GM12878 (cell line): ENCODE results near the gene HBA2. TPM values are rescaled to one million over a fixed set of nuclear protein-coding genes. Genes with fewer than 3 reads are reported as not detected.

Experiments
- ATAC-seq: fragments of 200-7000 bp; cut with Tn5 transposase; 3 replicates; pipeline ENCODE4 v1.9.1; 2020; ENCODE audit warnings: mild to moderate bottlenecking, moderate library complexity
- BruUV-seq: library from RNA; stranded (reverse); fragments of 400-500 nt; replicated peaks from 2 replicates; lab custom pipeline; 2021; lab: Mats Ljungman, UMichigan
- CTCF ChIA-PET: fragments of 300-600 bp; sonication (Branson Sonifier 250); formaldehyde crosslinking; extraction: SDS; loops from one replicate; lab custom pipeline; 2021; ENCODE audit warnings: inconsistent platforms; lab: Yijun Ruan, JAX
- POLR2A ChIA-PET: fragments of 350-600 bp; formaldehyde crosslinking; extraction: SDS; loops from one replicate; lab custom pipeline; 2021; ENCODE audit warnings: inconsistent platforms; lab: Charles Lee
- RAD21 ChIA-PET: fragments of 300-600 bp; sonication (Branson Sonifier 250); formaldehyde crosslinking; loops from one replicate; lab custom pipeline; 2023; ENCODE audit warnings: antibody characterized with exemption; ENCODE audit not compliant: unreplicated experiment; lab: Charles Lee
- SMC1A ChIA-PET: fragments of 300-600 bp; sonication (Branson Sonifier 250); formaldehyde crosslinking; loops from one replicate; lab custom pipeline; 2023; ENCODE audit not compliant: unreplicated experiment, uncharacterized antibody; lab: Charles Lee
- DNase-seq: peaks from one replicate; pipeline ENCODE4 v3.0.0-alpha.2; 2011; ENCODE audit warnings: low read depth, low spot score
- FAIRE-seq: peaks from 3 replicates; lab custom pipeline; 2011; peaks lifted over from hg19 to GRCh38; lab: Jason Lieb, UNC
- H2AFZ ChIP-seq: 2 replicates; pipeline ENCODE4 v1.6.0; 2011; ENCODE audit warnings: low read depth, low read length, control low read depth; ENCODE audit not compliant: control insufficient read depth
- H3K27ac ChIP-seq: 2 replicates; pipeline ENCODE4 v1.5.1; 2011; ENCODE audit warnings: control low read depth; ENCODE audit not compliant: control insufficient read depth, insufficient read depth
- H3K27me3 ChIP-seq, 2 experiments: replicated peaks in 1 of 2; 2 replicates each; pipeline versions ENCODE4 v1.6.0 to v1.6.1; 2011; ENCODE audit warnings: low read length in 1 of 2; ENCODE audit not compliant: control insufficient read depth in 2 of 2, insufficient read depth in 2 of 2
- H3K36me3 ChIP-seq, 2 experiments: 2 replicates each; pipeline ENCODE4 v1.5.1; 2011; ENCODE audit warnings: low read length in 1 of 2; ENCODE audit not compliant: control insufficient read depth in 2 of 2, insufficient read depth in 2 of 2
- H3K4me1 ChIP-seq: 2 replicates; pipeline ENCODE4 v1.6.1; 2011; ENCODE audit warnings: mild to moderate bottlenecking, low read length, moderate library complexity, mixed read lengths; ENCODE audit not compliant: control insufficient read depth, insufficient read depth
- H3K4me2 ChIP-seq: 2 replicates; pipeline ENCODE4 v1.6.0; 2011; ENCODE audit warnings: control low read depth; ENCODE audit not compliant: control insufficient read depth, insufficient read depth
- H3K4me3 ChIP-seq: fragments of 200-600 bp; sonication (generic); 2 replicates; pipeline ENCODE4 v1.5.1; 2016
- H3K79me2 ChIP-seq: 2 replicates; pipeline ENCODE4 v1.6.0; 2011; ENCODE audit warnings: low read length; ENCODE audit not compliant: control insufficient read depth, insufficient read depth
- H3K9ac ChIP-seq: 2 replicates; pipeline ENCODE4 v1.8.0; 2011; ENCODE audit warnings: low read length, control low read depth, mixed read lengths; ENCODE audit not compliant: control insufficient read depth, insufficient read depth
- H3K9me3 ChIP-seq: replicated peaks from 3 replicates; pipeline ENCODE4 v1.5.1; 2011; ENCODE audit warnings: mild to moderate bottlenecking, low read length; ENCODE audit not compliant: control insufficient read depth, insufficient read depth
- H4K20me1 ChIP-seq: 2 replicates; pipeline ENCODE4 v1.6.0; 2011; ENCODE audit not compliant: control insufficient read depth, insufficient read depth
- ASH2L ChIP-seq: fragments of 300-600, 200-600 bp; sonication (generic); IDR thresholded peaks from 2 replicates; pipeline ENCODE4 v1.6.1; 2017; ENCODE audit warnings: low read depth, mild to moderate bottlenecking, borderline replicate concordance
- ELK1 ChIP-seq: IDR thresholded peaks from 2 replicates; pipeline ENCODE4 v1.6.1; 2012; ENCODE audit warnings: low read depth, low read length, improper control_type of control experiment
- FOS ChIP-seq: IDR thresholded peaks from 3 replicates; pipeline ENCODE4 v1.6.1; 2011; ENCODE audit warnings: borderline replicate concordance; ENCODE audit not compliant: insufficient read length; ENCODE audit errors: extremely low read depth
- FOXK2 ChIP-seq: fragments of 450-650 bp; IDR thresholded peaks from 2 replicates; pipeline ENCODE4 v1.6.1; 2017; ENCODE audit warnings: mild to moderate bottlenecking, moderate library complexity
- NR2F1 ChIP-seq: fragments of 450-650 bp; conservative IDR thresholded peaks from 2 replicates; pipeline ENCODE4 v1.6.1; 2017; ENCODE audit warnings: mild to moderate bottlenecking
- POU2F2 ChIP-seq: IDR thresholded peaks from 3 replicates; pipeline ENCODE4 v1.6.1; 2011; ENCODE audit warnings: low read depth, mild to moderate bottlenecking, low read length, borderline replicate concordance
- TCF12 ChIP-seq: IDR thresholded peaks from 2 replicates; pipeline ENCODE4 v1.6.1; 2011; ENCODE audit warnings: low read depth, mild to moderate bottlenecking, low read length
- WGBS: methylation state at CpG from one replicate; pipeline ENCODE4 v1.1.6; 2016; ENCODE audit warnings: low lambda C conversion rate; ENCODE audit not compliant: insufficient replicate concordance, insufficient coverage; ENCODE audit errors: missing lambda C conversion rate; 5-methylcytosine and 5-hydroxymethylcytosine counted together
- in situ Hi-C: fragments of 300-500 bp; cut with MboI; formaldehyde crosslinking; loops from 9 replicates; pipeline ENCODE4 v1.14.3; 2018; ENCODE audit warnings: mixed read lengths
- intact Hi-C: fragments of 100-400 bp; cut with micrococcal nuclease; formaldehyde crosslinking; loops from one replicate; pipeline ENCODE4 v1.14.2; 2022; ENCODE audit not compliant: unreplicated experiment
- polyA plus RNA-seq, 11 experiments: library from polyadenylated mRNA; depleted of rRNA in 4 of 11; unstranded in 6 of 11; stranded (reverse) in 5 of 11; fragments of >200 nt; fragmentation: Nextera tagmentation in 4 of 11; fragmentation: Illumina TruSeq in 1 of 11; extraction: Ambion mirVana in 4 of 11; extraction: Trizol in 1 of 11; gene quantifications; 1 replicate in 1 of 11; 2 replicates in 10 of 11; pipeline versions ENCODE4 v1.2.1 to v1.2.3, GENCODE V29; 2011 to 2016; ENCODE audit warnings: inconsistent platforms in 2 of 11, missing spikeins in 2 of 11, low read depth in 1 of 11
- total RNA-seq, 4 experiments: library from RNA; depleted of rRNA in 3 of 4; stranded (reverse); fragments of >200 nt in 3 of 4; fragmentation: Illumina TruSeq in 1 of 4; extraction: Trizol in 1 of 4; gene quantifications; 2 replicates each; pipeline versions ENCODE4 v1.2.1 to v1.2.3, GENCODE V29; 2013 to 2021
- TF ChIP-seq, protein P1 (sequence below): fragments of 450-650 bp; IDR thresholded peaks from 2 replicates; pipeline ENCODE4 v1.6.1; 2016; ENCODE audit warnings: mild to moderate bottlenecking, moderate library complexity, borderline replicate concordance

Gene HBA2
- total and polyA plus RNA-seq, 10 of the 15 experiments (the other 5 are each of a cell fraction or from before 2014, with no cell fraction given) = 0.30 to 0.96 (median 0.92) TPM; not detected in 7

- ChIA-PET RAD21 (no interaction called here), POLR2A (no interaction called here), CTCF (no interaction called here), SMC1A (no interaction called here)
- WGBS = 41% methylated on average over 18 of the region's 18 CpGs
- no peaks in the 10 kb centered on the region for H3K36me3 ChIP-seq
- H3K4me3 ChIP-seq = no peak overlapping the region
- no peak overlapping the region for H3K9ac ChIP-seq
- ATAC-seq (no peak), DNase-seq (no peak), FAIRE-seq (no peak)
- intact Hi-C loops = no loop called here
- no peaks in the 10 kb centered on the region for H3K79me2 ChIP-seq
- peaks cover 2 to 6% of the 10 kb centered on the region in 2 experiments; a peak in 3 of 4 replicates for H3K27me3 ChIP-seq
- no peaks in the 10 kb centered on the region for H3K9me3 ChIP-seq
- TF ChIP-seq POU2F2 (no peak), ASH2L (no peak), FOXK2 (no peak), TCF12 (no peak)
- no peak overlapping the region for H3K27ac ChIP-seq
- H3K4me1 ChIP-seq = peaks cover 3% of the 10 kb centered on the region; the same call in 1 of the 2 replicates
- no peaks in the 10 kb centered on the region for H4K20me1 ChIP-seq
- no peak overlapping the region for H3K4me2 ChIP-seq
- H2AFZ ChIP-seq = no peak overlapping the region
- in situ Hi-C loops = no loop called here
- no TSS peak for BruUV-seq
These were observed 11.9 kb upstream of the HBA2 start for GRCh38 chr16:160691-161190.

DNA sequence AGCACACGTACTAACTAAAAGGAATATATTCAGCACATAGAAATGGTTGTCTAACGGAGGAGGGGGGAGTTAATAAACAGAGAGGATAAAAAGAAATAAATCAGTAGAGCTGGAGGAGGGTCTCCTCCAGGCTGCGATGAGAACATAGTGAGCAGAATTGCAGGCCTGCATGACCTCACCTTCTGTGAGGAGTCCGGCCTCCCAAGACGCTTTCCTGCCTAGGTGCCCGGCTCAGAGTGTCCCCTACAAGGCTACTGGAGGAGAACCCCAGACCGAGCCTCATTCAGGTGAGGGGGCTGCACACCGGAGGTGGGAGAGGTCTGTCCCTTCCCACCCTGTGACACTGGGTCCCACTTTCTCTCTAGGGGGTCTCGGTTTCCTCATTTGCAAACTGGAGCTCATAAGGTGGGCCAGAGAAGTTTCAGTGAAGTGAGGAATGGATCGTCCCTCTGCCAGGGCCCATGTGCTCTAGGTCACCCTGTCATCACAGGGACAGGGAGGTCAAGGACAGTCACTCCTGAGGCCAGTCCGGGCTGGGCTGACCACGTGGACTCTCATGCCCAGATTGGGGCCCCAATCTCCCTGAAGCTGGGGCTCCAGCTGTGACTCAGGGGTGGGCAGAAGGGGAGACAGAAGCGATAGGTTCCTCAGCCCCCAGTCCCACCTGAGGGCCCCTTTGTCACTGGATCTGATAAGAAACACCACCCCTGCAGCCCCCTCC lies 10.2 kb upstream of the HBA2 start:
- WGBS = 45% methylated on average over 12 of the region's 13 CpGs
- ChIA-PET RAD21 (no interaction called here), CTCF (no interaction called here), POLR2A (no interaction called here), SMC1A (no interaction called here)
- no peak for TF ChIP-seq FOS
- TF ChIP-seq, protein P1, sequence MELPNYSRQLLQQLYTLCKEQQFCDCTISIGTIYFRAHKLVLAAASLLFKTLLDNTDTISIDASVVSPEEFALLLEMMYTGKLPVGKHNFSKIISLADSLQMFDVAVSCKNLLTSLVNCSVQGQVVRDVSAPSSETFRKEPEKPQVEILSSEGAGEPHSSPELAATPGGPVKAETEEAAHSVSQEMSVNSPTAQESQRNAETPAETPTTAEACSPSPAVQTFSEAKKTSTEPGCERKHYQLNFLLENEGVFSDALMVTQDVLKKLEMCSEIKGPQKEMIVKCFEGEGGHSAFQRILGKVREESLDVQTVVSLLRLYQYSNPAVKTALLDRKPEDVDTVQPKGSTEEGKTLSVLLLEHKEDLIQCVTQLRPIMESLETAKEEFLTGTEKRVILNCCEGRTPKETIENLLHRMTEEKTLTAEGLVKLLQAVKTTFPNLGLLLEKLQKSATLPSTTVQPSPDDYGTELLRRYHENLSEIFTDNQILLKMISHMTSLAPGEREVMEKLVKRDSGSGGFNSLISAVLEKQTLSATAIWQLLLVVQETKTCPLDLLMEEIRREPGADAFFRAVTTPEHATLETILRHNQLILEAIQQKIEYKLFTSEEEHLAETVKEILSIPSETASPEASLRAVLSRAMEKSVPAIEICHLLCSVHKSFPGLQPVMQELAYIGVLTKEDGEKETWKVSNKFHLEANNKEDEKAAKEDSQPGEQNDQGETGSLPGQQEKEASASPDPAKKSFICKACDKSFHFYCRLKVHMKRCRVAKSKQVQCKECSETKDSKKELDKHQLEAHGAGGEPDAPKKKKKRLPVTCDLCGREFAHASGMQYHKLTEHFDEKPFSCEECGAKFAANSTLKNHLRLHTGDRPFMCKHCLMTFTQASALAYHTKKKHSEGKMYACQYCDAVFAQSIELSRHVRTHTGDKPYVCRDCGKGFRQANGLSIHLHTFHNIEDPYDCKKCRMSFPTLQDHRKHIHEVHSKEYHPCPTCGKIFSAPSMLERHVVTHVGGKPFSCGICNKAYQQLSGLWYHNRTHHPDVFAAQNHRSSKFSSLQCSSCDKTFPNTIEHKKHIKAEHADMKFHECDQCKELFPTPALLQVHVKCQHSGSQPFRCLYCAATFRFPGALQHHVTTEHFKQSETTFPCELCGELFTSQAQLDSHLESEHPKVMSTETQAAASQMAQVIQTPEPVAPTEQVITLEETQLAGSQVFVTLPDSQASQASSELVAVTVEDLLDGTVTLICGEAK = no peak
- TF ChIP-seq ELK1 = no peak
- no peak for TF ChIP-seq NR2F1
- H3K27me3 ChIP-seq = peaks cover 9 to 17% of the 10 kb centered on the region in 2 experiments
- H3K9me3 ChIP-seq = no peaks in the 10 kb centered on the region
- H2AFZ ChIP-seq = no peak overlapping the region
- in situ Hi-C loops (no loop called here), intact Hi-C loops (no loop called here)
- no peaks in the 10 kb centered on the region for H3K79me2 ChIP-seq
- H3K4me3 ChIP-seq = no peak overlapping the region
- ATAC-seq = no peak
- H3K9ac ChIP-seq = no peak overlapping the region
- DNase-seq = no peak
- no peak for FAIRE-seq
- BruUV-seq = no TSS peak
- H4K20me1 ChIP-seq = no peaks in the 10 kb centered on the region
- H3K4me2 ChIP-seq = no peak overlapping the region
- H3K4me1 ChIP-seq = peaks cover 3% of the 10 kb centered on the region; the same call in 1 of the 2 replicates
- H3K36me3 ChIP-seq = no peaks in the 10 kb centered on the region
- no peak overlapping the region for H3K27ac ChIP-seq
